ENCODE data around the gene NOS2.
"Not testable (repeated sequence)": the region's sequence is repeated elsewhere in the genome, so short reads cannot be mapped to it uniquely, and the experiment has no call there.

NOS2 gene

GRCh38 chr17:27800522-27800921 lies at the start of gene NOS2:
Gene NOS2, minus strand, starts transcription at chr17:27800529. Its CDS starts 1,720 bp downstream, at chr17:27798809.
- no peak for DNase-seq (ENCODE audit: extremely low read depth, low read depth)
- TF ChIP-seq, protein P1, sequence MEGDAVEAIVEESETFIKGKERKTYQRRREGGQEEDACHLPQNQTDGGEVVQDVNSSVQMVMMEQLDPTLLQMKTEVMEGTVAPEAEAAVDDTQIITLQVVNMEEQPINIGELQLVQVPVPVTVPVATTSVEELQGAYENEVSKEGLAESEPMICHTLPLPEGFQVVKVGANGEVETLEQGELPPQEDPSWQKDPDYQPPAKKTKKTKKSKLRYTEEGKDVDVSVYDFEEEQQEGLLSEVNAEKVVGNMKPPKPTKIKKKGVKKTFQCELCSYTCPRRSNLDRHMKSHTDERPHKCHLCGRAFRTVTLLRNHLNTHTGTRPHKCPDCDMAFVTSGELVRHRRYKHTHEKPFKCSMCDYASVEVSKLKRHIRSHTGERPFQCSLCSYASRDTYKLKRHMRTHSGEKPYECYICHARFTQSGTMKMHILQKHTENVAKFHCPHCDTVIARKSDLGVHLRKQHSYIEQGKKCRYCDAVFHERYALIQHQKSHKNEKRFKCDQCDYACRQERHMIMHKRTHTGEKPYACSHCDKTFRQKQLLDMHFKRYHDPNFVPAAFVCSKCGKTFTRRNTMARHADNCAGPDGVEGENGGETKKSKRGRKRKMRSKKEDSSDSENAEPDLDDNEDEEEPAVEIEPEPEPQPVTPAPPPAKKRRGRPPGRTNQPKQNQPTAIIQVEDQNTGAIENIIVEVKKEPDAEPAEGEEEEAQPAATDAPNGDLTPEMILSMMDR (IDR thresholded peaks at IDR 0.05; ENCODE audit: low read depth, low read length, missing control alignments), result no peak
- H3K4me3 ChIP-seq (replicated peaks; ENCODE audit: low read depth, low read length), result no peak within 1 kb of the TSS

DNA sequence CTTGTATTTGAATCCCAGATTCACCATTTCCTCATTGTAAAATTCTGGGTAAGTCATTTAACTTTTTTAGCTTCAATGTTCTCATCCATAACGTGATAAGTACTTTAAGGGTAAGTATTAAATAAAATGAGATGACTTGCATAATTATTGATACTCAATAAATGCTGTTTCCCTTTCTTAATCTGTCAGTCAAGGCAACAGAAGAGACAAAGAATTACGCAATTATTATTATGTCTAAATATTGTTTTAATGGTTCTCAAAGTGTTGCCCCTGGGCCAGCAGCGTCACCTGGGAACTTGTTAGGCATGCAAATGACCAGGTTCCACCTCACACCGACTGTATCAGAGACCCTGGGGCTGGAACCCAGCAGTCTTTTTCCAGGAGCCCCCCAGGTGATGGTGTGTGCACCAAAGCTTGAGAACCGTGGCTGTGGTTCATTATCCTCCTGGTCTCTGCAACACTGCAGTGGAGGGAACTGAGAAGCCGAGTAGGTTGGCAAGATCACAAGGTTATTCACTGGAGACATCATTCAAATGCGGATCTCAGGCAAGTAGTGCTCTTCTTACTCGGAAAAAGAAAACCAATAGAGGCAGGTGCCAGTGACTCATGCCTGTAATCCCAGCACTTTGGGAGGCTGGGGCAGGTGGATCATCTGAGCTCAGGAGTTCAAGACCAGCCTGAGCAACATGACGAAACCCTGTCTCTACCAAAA lies 49.3 kb upstream of the NOS2 start:
- TF ChIP-seq, protein P1 (IDR thresholded peaks at IDR 0.05; ENCODE audit: low read depth, low read length, missing control alignments), result no peak
- H3K4me3 ChIP-seq (replicated peaks; ENCODE audit: low read depth, low read length), result no peak overlapping the region
- DNase-seq (ENCODE audit: extremely low read depth, low read depth), result no peak

DNA sequence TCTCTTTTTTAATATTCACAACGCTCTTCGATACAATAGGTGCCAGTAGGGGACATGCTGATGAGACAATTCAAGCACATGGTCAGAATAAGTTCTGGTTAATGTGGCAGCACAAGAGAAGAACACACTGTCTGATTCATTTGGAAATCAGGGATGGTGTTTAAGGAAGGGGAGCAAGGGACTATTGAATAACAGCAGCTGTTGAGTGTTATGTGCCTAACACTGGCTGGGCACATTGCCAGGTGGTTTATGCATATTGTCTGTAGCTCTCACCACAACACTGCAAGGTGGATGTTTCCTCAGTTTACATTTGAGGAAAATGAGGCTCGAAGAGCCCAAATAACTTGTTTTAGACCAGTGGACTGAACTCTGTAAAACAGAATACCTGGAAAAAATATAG lies 48.6 kb upstream of the NOS2 start:
- no peak for DNase-seq (ENCODE audit: extremely low read depth, low read depth)
- H3K4me3 ChIP-seq (replicated peaks; ENCODE audit: low read depth, low read length), result no peak overlapping the region
- TF ChIP-seq, protein P1 (IDR thresholded peaks at IDR 0.05; ENCODE audit: low read depth, low read length, missing control alignments), result no peak

GRCh38 chr17:27846808-27847307 lies 46.5 kb upstream of the NOS2 start:
- not testable (repeated sequence) for DNase-seq (ENCODE audit: extremely low read depth, low read depth); H3K4me3 ChIP-seq (replicated peaks; ENCODE audit: low read depth, low read length)

DNA sequence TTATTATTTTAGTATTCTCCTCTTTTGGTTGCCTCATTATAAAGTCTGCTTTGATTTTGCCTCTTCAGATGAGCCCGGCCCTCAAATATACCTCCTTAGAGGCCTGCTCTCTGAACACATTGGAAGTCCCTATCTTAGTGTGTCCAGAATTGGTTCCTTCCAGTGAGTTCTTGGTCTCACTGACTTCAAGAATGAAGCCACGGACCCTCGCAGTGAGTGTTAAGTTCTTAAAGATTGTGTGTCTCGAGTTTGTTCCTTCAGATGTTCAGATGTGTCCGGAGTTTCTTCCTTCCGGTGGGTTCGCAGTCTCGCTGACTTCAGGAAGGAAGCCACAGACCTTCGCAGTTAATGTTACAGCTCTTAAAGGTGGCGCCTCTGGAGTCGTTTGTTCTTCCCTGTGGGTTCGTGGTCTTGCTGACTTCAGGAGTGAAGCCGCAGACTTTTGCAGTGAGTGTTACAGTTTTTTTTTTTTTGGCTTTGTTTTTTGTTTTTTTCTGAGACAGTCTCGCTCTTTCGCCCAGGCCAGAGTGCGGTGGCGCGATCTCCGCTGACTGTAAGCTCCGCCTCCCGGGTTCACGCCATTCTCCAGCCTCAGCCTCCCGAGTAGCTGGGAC lies 45.8 kb upstream of the NOS2 start:
- TF ChIP-seq, protein P1 (IDR thresholded peaks at IDR 0.05; ENCODE audit: low read depth, low read length, missing control alignments), result no peak
- no peak overlapping the region for H3K4me3 ChIP-seq (replicated peaks; ENCODE audit: low read depth, low read length)
- no peak for DNase-seq (ENCODE audit: extremely low read depth, low read depth)

- TF ChIP-seq, protein P1 (IDR thresholded peaks at IDR 0.05; ENCODE audit: low read depth, low read length, missing control alignments), result no peak
- no peak overlapping the region for H3K4me3 ChIP-seq (replicated peaks; ENCODE audit: low read depth, low read length)
- DNase-seq (ENCODE audit: extremely low read depth, low read depth), result no peak
Measured at GRCh38 chr17:27845264-27846041, 45.1 kb upstream of the NOS2 start.

- TF ChIP-seq, protein P1 (IDR thresholded peaks at IDR 0.05; ENCODE audit: low read depth, low read length, missing control alignments), result no peak
- DNase-seq (ENCODE audit: extremely low read depth, low read depth), result no peak
- no peak overlapping the region for H3K4me3 ChIP-seq (replicated peaks; ENCODE audit: low read depth, low read length)
Measured at GRCh38 chr17:27840688-27841087, 40.4 kb upstream of the NOS2 start.

DNA sequence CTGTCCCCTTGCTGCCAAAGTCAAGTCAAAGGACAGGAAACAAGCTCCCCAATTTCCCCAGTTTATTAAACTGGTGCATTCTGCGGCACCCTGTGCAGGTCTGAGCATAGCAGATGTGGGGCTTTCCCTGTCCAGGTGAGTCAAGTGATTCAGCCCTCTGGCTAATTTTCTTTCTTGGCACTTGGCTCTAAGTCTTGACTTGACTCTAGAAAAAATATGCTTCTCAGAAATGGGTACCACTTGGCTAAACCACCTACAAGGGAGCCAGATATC lies 40.0 kb upstream of the NOS2 start:
- DNase-seq (ENCODE audit: extremely low read depth, low read depth); H3K4me3 ChIP-seq (replicated peaks; ENCODE audit: low read depth, low read length): not testable (repeated sequence)

DNA sequence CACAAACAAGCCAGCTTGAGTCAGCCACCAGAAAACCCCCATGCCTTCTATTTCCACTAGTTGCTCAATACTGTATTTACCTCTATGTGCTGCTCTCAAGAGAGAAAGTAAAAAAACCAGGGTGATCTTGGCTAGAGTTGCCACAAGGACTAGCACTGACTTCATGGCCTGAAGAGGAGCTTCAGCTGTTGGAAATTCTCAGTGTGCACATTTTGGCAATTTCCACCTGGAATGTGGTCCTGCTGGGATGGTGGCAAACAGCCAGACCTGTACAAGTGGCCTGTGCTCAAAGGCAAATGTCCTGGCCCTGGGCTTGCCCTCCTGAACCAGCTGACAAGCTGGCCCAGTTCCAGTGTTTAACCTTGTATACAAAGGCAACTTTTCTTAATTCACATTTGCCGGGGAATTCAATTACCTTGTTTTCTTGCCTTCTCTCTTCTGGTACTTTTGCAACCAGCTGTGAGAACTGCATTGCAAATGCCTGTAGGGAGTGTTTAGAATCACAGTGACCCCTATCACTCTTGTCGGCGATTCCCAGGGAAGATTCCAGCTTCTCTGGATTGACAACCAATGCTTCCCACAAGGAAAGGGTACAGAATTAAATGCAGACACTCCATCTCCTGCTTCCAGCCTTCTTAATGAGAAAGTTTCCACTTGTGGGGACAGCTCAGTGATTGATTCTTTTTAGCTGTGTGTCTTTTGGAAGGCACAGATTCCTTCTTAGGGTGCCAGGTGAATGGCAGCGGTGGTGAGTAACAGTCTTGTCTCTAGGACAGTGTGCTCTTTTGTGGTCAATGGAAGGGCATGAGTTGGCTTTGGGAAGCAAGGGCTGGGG lies 39.5 kb upstream of the NOS2 start:
- not testable (repeated sequence) for DNase-seq (ENCODE audit: extremely low read depth, low read depth)

GRCh38 chr17:27838607-27839006 lies 38.3 kb upstream of the NOS2 start:
- H3K4me3 ChIP-seq (replicated peaks; ENCODE audit: low read depth, low read length); DNase-seq (ENCODE audit: extremely low read depth, low read depth): not testable (repeated sequence)

More for the DNA sequence above, 39.5 kb upstream of the NOS2 start:
- not testable (repeated sequence) for H3K4me3 ChIP-seq (replicated peaks; ENCODE audit: low read depth, low read length)

Data from HFF-Myc (cell line).